SU-DHL-6 (cell line): ENCODE measurements around the gene CUEDC1.

Experiments used
- EZH2phosphoT487 ChIP-seq: fragments of 200-600 bp; sonication (generic), shearing (Covaris generic); conservative IDR thresholded peaks from 2 replicates; pipeline ENCODE4 v1.6.1; 2018; ENCODE audit warnings: mild to moderate bottlenecking, antibody characterized with exemption, low read length, moderate library complexity, mixed read lengths
- TF ChIP-seq, protein P1 (sequence below): fragments of 200-600 bp; sonication (generic); IDR thresholded peaks from one replicate; pipeline ENCODE4 v1.5.1; 2017; ENCODE audit warnings: antibody characterized with exemption, mild to moderate bottlenecking, low read length, moderate library complexity; ENCODE audit not compliant: insufficient read depth, poor library complexity, severe bottlenecking

DNA sequence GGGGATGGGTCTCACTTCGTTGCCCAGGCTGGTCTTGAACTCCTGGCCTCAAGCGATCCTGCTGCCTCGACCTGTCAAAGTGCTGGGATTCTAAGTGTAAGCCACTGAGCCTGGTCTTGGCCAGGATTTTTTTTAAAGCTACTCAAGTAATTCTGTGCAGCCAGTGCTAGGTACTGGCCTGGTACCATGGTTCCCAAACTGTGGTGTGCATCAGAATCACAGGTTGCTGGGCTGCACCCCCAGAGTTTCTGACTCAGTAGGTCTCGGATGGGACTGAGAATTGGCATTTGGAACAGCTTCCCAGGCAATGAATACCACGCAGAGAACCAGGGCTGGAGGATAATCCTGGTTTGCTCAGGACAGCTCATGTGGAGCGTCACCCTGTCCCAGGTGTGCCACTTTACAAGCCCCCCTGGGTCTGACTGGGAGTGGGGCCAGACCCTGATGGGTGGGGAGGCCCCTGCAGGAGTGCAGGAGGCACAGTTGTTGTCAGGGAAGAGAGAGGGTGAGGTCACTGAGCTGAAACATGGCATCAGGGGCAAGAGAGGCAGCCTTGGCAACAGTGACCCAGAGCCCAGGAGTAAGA is 94.7 kb downstream of the CUEDC1 start:
- TF ChIP-seq, protein P1, sequence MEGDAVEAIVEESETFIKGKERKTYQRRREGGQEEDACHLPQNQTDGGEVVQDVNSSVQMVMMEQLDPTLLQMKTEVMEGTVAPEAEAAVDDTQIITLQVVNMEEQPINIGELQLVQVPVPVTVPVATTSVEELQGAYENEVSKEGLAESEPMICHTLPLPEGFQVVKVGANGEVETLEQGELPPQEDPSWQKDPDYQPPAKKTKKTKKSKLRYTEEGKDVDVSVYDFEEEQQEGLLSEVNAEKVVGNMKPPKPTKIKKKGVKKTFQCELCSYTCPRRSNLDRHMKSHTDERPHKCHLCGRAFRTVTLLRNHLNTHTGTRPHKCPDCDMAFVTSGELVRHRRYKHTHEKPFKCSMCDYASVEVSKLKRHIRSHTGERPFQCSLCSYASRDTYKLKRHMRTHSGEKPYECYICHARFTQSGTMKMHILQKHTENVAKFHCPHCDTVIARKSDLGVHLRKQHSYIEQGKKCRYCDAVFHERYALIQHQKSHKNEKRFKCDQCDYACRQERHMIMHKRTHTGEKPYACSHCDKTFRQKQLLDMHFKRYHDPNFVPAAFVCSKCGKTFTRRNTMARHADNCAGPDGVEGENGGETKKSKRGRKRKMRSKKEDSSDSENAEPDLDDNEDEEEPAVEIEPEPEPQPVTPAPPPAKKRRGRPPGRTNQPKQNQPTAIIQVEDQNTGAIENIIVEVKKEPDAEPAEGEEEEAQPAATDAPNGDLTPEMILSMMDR, result no peak
- TF ChIP-seq EZH2phosphoT487, result no peak
